ENCODE results near the gene RAB38. TPM values are rescaled to one million over a fixed set of nuclear protein-coding genes. Genes with fewer than 3 reads are reported as not detected.

RAB38 gene
- total RNA-seq, 1 experiment from 2014 or later, result 0.41 TPM

DNA sequence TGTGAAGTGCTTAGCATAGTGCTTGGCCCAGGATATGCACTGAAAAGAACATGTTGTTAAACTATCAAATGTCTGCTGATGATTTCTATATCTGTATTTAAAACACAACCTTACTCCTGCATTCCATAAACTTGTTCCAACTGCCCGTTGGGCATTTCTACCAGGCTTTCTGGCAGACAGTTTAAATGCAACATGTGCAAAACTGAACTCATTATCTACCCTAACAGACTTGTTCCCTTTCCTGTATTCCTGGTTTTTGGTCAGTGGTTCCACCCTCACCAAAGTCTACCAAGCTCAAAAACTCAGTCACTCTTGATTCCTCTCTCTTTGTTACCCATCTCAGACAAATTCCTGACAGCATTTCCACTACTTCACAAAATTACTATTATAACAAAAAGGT lies 6.5 kb upstream of the RAB38 start:
- Mint-ChIP-seq H3K36me3 (ENCODE audit: insufficient read depth, unreplicated experiment) (no peaks in the 10 kb centered on the region), H3K9me3 (ENCODE audit: unreplicated experiment) (peaks cover 8% of the 10 kb centered on the region), H3K27ac (ENCODE audit: unreplicated experiment) (no peak overlapping the region), H3K4me1 (ENCODE audit: low read depth, unreplicated experiment) (no peaks in the 10 kb centered on the region), H3K4me3 (ENCODE audit: unreplicated experiment) (no peak overlapping the region), H3K27me3 (ENCODE audit: insufficient read depth, unreplicated experiment) (no peaks in the 10 kb centered on the region)
- ChIA-PET POLR2A (no interaction called here), CTCF (no interaction called here)
- TF ChIP-seq, protein P1, sequence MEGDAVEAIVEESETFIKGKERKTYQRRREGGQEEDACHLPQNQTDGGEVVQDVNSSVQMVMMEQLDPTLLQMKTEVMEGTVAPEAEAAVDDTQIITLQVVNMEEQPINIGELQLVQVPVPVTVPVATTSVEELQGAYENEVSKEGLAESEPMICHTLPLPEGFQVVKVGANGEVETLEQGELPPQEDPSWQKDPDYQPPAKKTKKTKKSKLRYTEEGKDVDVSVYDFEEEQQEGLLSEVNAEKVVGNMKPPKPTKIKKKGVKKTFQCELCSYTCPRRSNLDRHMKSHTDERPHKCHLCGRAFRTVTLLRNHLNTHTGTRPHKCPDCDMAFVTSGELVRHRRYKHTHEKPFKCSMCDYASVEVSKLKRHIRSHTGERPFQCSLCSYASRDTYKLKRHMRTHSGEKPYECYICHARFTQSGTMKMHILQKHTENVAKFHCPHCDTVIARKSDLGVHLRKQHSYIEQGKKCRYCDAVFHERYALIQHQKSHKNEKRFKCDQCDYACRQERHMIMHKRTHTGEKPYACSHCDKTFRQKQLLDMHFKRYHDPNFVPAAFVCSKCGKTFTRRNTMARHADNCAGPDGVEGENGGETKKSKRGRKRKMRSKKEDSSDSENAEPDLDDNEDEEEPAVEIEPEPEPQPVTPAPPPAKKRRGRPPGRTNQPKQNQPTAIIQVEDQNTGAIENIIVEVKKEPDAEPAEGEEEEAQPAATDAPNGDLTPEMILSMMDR (IDR thresholded peaks at IDR 0.05; ENCODE audit: insufficient read depth in 1 of 2, low read depth in 1 of 2, low read length in 1 of 2, severe bottlenecking in 1 of 2, unreplicated experiment in 1 of 2), result no peak
- intact Hi-C loops (cut with micrococcal nuclease; ENCODE audit: unreplicated experiment), result no loop called here
- Histone ChIP-seq H3K27me3 (replicated peaks; ENCODE audit: control insufficient read depth, insufficient read depth, low read length) (no peaks in the 10 kb centered on the region), H3K9me3 (no peaks in the 10 kb centered on the region; the same call in 1 of the 2 replicates), H3K4me3 (ENCODE audit: low read depth, low read length) (no peak overlapping the region), H3K36me3 (ENCODE audit: control insufficient read depth, insufficient read depth, low read length) (no peaks in the 10 kb centered on the region), H3K4me1 (no peaks in the 10 kb centered on the region)
- no TSS peak for BruUV-seq (replicated peaks)
- DNase-seq, result no peak

DNA sequence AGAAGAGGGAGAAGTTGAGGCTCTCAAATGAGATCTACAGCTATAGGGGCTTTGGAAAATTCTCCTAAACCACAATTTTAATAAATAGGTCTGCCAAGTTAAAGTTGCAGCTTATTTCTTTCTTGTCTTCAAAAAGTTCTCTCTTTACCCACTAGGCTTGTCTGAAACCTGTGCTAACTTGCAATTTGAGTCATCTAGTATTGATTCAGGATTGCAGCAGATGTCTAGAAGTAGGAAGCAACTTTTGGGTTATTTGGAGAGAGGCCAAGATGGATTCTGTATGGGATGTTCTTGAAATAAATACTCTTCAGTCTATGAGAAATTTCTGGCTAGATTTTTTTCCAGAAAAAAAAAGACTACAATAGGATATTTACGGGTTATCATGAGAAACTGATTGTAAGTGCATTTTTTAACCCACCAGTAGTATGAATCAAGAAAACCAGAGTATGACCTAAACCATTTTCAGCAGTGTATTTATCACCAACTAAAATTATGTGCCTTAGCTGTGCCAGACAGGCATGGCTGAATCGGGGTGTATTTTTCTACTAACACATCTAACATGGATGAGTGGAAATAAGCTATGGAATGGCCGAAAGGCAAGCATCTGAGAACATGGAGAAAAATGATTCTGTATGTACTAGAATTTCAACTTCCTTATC lies 4.9 kb upstream of the RAB38 start:
- no peaks in the 10 kb centered on the region for H3K27me3 Mint-ChIP-seq (ENCODE audit: insufficient read depth, unreplicated experiment)
- H3K36me3 Mint-ChIP-seq (ENCODE audit: insufficient read depth, unreplicated experiment), result no peaks in the 10 kb centered on the region
- TF ChIP-seq, protein P1 (IDR thresholded peaks at IDR 0.05; ENCODE audit: insufficient read depth in 1 of 2, low read depth in 1 of 2, low read length in 1 of 2, severe bottlenecking in 1 of 2, unreplicated experiment in 1 of 2), result no peak
- H3K4me3 Mint-ChIP-seq (ENCODE audit: unreplicated experiment), result no peak overlapping the region
- Histone ChIP-seq H3K27me3 (replicated peaks; ENCODE audit: control insufficient read depth, insufficient read depth, low read length) (no peaks in the 10 kb centered on the region), H3K4me1 (no peaks in the 10 kb centered on the region), H3K4me3 (ENCODE audit: low read depth, low read length) (no peak overlapping the region), H3K36me3 (ENCODE audit: control insufficient read depth, insufficient read depth, low read length) (no peaks in the 10 kb centered on the region), H3K9me3 (no peaks in the 10 kb centered on the region)
- no peaks in the 10 kb centered on the region for H3K4me1 Mint-ChIP-seq (ENCODE audit: low read depth, unreplicated experiment)
- H3K9me3 Mint-ChIP-seq (ENCODE audit: unreplicated experiment), result no peaks in the 10 kb centered on the region
- BruUV-seq (replicated peaks), result no TSS peak
- no peak overlapping the region for H3K27ac Mint-ChIP-seq (ENCODE audit: unreplicated experiment)
- POLR2A ChIA-PET, result no interaction called here
- intact Hi-C loops (cut with micrococcal nuclease; ENCODE audit: unreplicated experiment), result no loop called here
- CTCF ChIA-PET, result no interaction called here
- DNase-seq, result no peak

DNA sequence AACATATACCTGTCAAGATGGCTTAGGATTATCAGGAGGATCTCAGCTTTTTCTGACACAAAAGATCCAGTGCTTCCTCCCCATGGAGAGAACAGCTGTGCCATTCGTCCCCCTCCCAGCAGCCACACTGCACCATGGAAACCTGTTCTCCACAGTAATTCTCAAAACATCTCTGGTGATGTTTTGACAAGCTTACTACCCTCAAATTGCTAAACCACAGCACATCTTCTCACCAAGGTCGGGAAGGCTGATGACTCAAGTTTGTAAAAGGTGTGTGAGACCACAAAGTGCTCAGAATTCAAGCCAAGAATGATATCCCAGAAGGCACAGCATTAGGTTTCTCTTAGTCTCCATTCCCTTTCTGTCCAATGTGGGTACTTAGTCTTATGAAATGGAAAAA lies 3.9 kb upstream of the RAB38 start:
- Histone ChIP-seq H3K4me1 (no peaks in the 10 kb centered on the region), H3K27me3 (replicated peaks; ENCODE audit: control insufficient read depth, insufficient read depth, low read length) (no peaks in the 10 kb centered on the region; the same call in 1 of the 2 replicates), H3K4me3 (ENCODE audit: low read depth, low read length) (no peak overlapping the region), H3K9me3 (no peaks in the 10 kb centered on the region), H3K36me3 (ENCODE audit: control insufficient read depth, insufficient read depth, low read length) (no peaks in the 10 kb centered on the region)
- Mint-ChIP-seq H3K36me3 (ENCODE audit: insufficient read depth, unreplicated experiment) (no peaks in the 10 kb centered on the region), H3K27ac (ENCODE audit: unreplicated experiment) (no peak overlapping the region), H3K27me3 (ENCODE audit: insufficient read depth, unreplicated experiment) (no peaks in the 10 kb centered on the region), H3K9me3 (ENCODE audit: unreplicated experiment) (no peaks in the 10 kb centered on the region), H3K4me1 (ENCODE audit: low read depth, unreplicated experiment) (no peaks in the 10 kb centered on the region), H3K4me3 (ENCODE audit: unreplicated experiment) (no peak overlapping the region)
- intact Hi-C loops (cut with micrococcal nuclease; ENCODE audit: unreplicated experiment), result no loop called here
- DNase-seq, result no peak
- CTCF ChIA-PET, result no interaction called here
- POLR2A ChIA-PET, result no interaction called here
- TF ChIP-seq, protein P1 (IDR thresholded peaks at IDR 0.05; ENCODE audit: insufficient read depth in 1 of 2, low read depth in 1 of 2, low read length in 1 of 2, severe bottlenecking in 1 of 2, unreplicated experiment in 1 of 2), result no peak
- BruUV-seq (replicated peaks), result no TSS peak

Measured in Caco-2 (cell line).